Progenitor cell of endocrine pancreas (in vitro differentiated cells): Measurements from ENCODE around the gene CCK. TPM values are rescaled to one million over a fixed set of nuclear protein-coding genes. Genes with fewer than 3 reads are reported as not detected.

Source experiments
- DNase-seq: peaks from one replicate; pipeline ENCODE4 v3.0.0; 2021; ENCODE audit warnings: low spot score; ENCODE audit not compliant: unreplicated experiment
- H3K27ac Mint-ChIP-seq: 2 replicates; pipeline ENCODE4 v1.8.0; 2021; ENCODE audit warnings: mild to moderate bottlenecking, moderate library complexity, mixed read lengths
- H3K27me3 Mint-ChIP-seq: 2 replicates; pipeline ENCODE4 v1.8.0; 2021; ENCODE audit warnings: mixed read lengths
- H3K36me3 Mint-ChIP-seq: 2 replicates; pipeline ENCODE4 v1.8.0; 2022; ENCODE audit warnings: mixed read lengths; ENCODE audit not compliant: insufficient read depth
- H3K4me1 Mint-ChIP-seq: 2 replicates; pipeline ENCODE4 v1.8.0; 2021; ENCODE audit warnings: low read depth, mixed read lengths
- H3K4me3 Mint-ChIP-seq: 2 replicates; pipeline ENCODE4 v1.8.0; 2021; ENCODE audit warnings: low read depth, mild to moderate bottlenecking, moderate library complexity, mixed read lengths
- H3K9me3 Mint-ChIP-seq: 2 replicates; pipeline ENCODE4 v1.8.0; 2021; ENCODE audit warnings: low read depth, mixed read lengths
- CTCF ChIP-seq: fragments of 200-600 bp; sonication (generic); IDR thresholded peaks from one replicate; pipeline ENCODE4 v1.5.0; 2021; ENCODE audit warnings: antibody characterized with exemption, mild to moderate bottlenecking; ENCODE audit not compliant: unreplicated experiment
- total RNA-seq: library from RNA; stranded (reverse); gene quantifications from 2 replicates; pipeline ENCODE4 v1.2.1, GENCODE V29; 2021

The CCK gene
- total RNA-seq, 1 donor from 2014 or later: 1.6 TPM

- TF ChIP-seq CTCF: no peak
- DNase-seq: no peak
- H3K4me3 Mint-ChIP-seq: no peak overlapping the region
- no peaks in the 10 kb centered on the region for H3K9me3 Mint-ChIP-seq
- no peak overlapping the region for H3K27ac Mint-ChIP-seq
- H3K4me1 Mint-ChIP-seq: no peaks in the 10 kb centered on the region
- peaks cover 59% of the 10 kb centered on the region for H3K27me3 Mint-ChIP-seq
- no peaks in the 10 kb centered on the region for H3K36me3 Mint-ChIP-seq
Observed at GRCh38 chr3:42250761-42251160, 15.2 kb downstream of the CCK start.

- Mint-ChIP-seq H3K4me1 (no peaks in the 10 kb centered on the region), H3K36me3 (no peaks in the 10 kb centered on the region), H3K4me3 (no peak overlapping the region), H3K27me3 (peaks cover 50% of the 10 kb centered on the region), H3K27ac (no peak overlapping the region), H3K9me3 (no peaks in the 10 kb centered on the region)
- DNase-seq: peak; percentile 49
- peak; percentile 90 for TF ChIP-seq CTCF
Observed at GRCh38 chr3:42247576-42248027, 18.4 kb downstream of the CCK start.

GRCh38 chr3:42246091-42246490 lies 19.9 kb downstream of the CCK start:
- no peak overlapping the region for H3K27ac Mint-ChIP-seq
- H3K4me3 Mint-ChIP-seq: no peak overlapping the region
- no peaks in the 10 kb centered on the region for H3K36me3 Mint-ChIP-seq
- H3K4me1 Mint-ChIP-seq: no peaks in the 10 kb centered on the region
- TF ChIP-seq CTCF: no peak
- no peak for DNase-seq
- no peaks in the 10 kb centered on the region for H3K9me3 Mint-ChIP-seq
- peaks cover 45% of the 10 kb centered on the region for H3K27me3 Mint-ChIP-seq

GRCh38 chr3:42236611-42237010 lies 29.4 kb downstream of the CCK start:
- peaks cover 10% of the 10 kb centered on the region for H3K9me3 Mint-ChIP-seq
- no peak for DNase-seq
- H3K27ac Mint-ChIP-seq: no peak overlapping the region
- no peaks in the 10 kb centered on the region for H3K4me1 Mint-ChIP-seq
- no peak for TF ChIP-seq CTCF
- H3K36me3 Mint-ChIP-seq: no peaks in the 10 kb centered on the region
- H3K4me3 Mint-ChIP-seq: no peak overlapping the region
- H3K27me3 Mint-ChIP-seq: peaks cover 14% of the 10 kb centered on the region

- Mint-ChIP-seq H3K9me3 (peaks cover 10% of the 10 kb centered on the region), H3K36me3 (no peaks in the 10 kb centered on the region), H3K27ac (no peak overlapping the region), H3K27me3 (peaks cover 16% of the 10 kb centered on the region), H3K4me3 (no peak overlapping the region), H3K4me1 (no peaks in the 10 kb centered on the region)
- DNase-seq: no peak
- TF ChIP-seq CTCF: no peak
Observed at GRCh38 chr3:42235532-42235931, 30.5 kb downstream of the CCK start.
